ENCODE measurements around the gene CENPT.

CENPT gene

DNA sequence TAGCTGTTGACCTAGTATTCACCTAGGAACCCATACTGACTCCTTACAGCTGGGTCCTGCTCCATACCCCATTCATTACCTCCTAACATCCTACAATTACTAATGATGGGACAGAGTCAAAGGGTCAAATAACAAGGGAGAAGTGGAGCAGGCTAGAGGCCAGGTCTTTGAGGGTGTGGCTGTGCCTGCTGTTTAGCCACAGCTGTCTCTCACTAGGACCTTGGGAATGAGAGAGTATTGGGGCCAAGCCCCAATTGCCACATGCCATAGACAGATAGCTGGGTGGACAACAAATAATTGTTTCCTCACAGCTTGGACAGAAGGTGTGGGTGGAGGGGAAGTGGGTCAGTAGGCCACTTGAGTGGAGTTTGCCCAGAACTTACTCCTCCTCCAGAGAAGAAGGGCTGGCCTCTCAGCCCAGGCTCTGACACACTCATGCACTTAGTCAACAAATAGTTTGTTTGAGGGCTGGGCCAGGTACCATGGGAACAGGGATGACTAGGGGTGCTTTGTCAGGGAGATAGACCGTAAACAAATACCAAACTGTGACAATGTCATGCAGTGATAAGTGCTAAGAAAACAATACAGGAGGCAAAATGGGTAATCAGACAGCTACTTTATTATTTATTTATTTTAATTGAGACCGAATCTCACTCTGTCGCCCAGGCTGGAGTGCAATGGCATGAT lies 10.2 kb upstream of the CENPT start:
- Histone ChIP-seq H3K9ac (ENCODE audit: low read depth, low read length, poor library complexity) (no peak overlapping the region), H3K9me3 (replicated peaks in 1 of 2; ENCODE audit: control insufficient read depth in 2 of 2, insufficient read depth in 1 of 2, low read depth in 1 of 2, low read length in 2 of 2) (no peaks in the 10 kb centered on the region), H3K27ac (replicated peaks; ENCODE audit: low read length) (no peak overlapping the region), H3K4me1 (ENCODE audit: control insufficient read depth in 2 of 2, insufficient read depth in 1 of 2, low read depth in 1 of 2, low read length in 2 of 2) (peaks cover 0 to 3% of the 10 kb centered on the region in 2 donors), H3K27me3 (ENCODE audit: control insufficient read depth in 3 of 3, insufficient read depth in 3 of 3, low read depth in 1 of 3, low read length in 3 of 3) (no peaks in the 10 kb centered on the region), H3K4me2 (ENCODE audit: insufficient read depth, low read length, poor library complexity, severe bottlenecking) (no peak overlapping the region), H3K23ac (ENCODE audit: low read depth, low read length, poor library complexity) (no peak overlapping the region), H3K79me1 (ENCODE audit: low read depth, low read length) (peaks cover 24% of the 10 kb centered on the region), H2AFZ (ENCODE audit: low read length) (no peak overlapping the region), H2BK5ac (ENCODE audit: low read length) (no peak overlapping the region), H3K4me3 (ENCODE audit: low read length in 2 of 2) (no peak overlapping the region), H2BK12ac (ENCODE audit: low read length) (no peak overlapping the region), H3K14ac (ENCODE audit: low read length) (no peak overlapping the region), H3K18ac (ENCODE audit: low read length) (no peak overlapping the region), H3K36me3 (replicated peaks in 1 of 2; ENCODE audit: control insufficient read depth in 2 of 2, insufficient read depth in 2 of 2, low read length in 2 of 2) (peaks cover 9 to 85% of the 10 kb centered on the region in 2 donors), H2BK120ac (ENCODE audit: low read depth, low read length) (no peak overlapping the region), H4K91ac (ENCODE audit: low read depth, low read length, poor library complexity) (no peak overlapping the region), H2BK15ac (ENCODE audit: low read length) (no peak overlapping the region), H3K4ac (ENCODE audit: low read length) (no peak overlapping the region), H4K8ac (ENCODE audit: low read depth, low read length) (no peak overlapping the region), H2AK5ac (ENCODE audit: low read depth, low read length) (no peak overlapping the region)
- no CpG with 5 or more reads among the region's 3 CpGs for WGBS, 2 donors (ENCODE audit: extremely low coverage in 2 of 2, insufficient read length in 2 of 2, insufficient replicate concordance in 1 of 2)
- DNase-seq (ENCODE audit: low spot score) = no peak

DNA sequence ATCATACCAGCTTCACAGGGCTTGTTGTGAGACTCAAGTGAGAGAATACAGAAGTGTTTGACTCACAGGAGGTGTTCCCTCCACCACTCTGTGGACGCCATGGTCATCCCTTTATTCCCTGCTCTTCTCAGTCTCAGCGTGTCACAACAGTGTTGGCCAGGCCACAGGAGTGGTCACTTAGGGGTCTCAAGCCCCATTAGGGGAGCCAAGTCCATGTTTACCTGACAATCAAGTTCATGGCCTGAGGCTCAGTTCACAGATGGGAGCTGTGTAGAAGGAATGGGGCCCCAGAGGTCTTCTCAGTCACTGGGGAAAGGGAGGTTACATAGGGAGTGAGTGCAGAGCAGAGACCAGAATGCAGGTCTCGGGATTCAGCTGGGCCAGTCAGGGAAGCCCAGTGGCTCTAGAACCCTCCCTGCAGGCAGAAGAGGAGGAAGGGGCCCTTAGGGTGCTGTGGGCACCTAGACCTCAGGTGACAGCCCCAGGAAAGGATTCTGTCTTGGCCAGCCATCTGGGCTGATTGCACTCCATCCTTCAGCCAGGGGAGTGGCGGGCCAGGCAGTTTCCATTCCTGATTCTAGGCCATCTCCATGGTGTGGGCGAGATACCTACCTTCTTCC lies 9.5 kb upstream of the CENPT start:
- peaks cover 23% of the 10 kb centered on the region for H3K79me1 ChIP-seq (ENCODE audit: low read depth, low read length)
- H3K4me2 ChIP-seq (ENCODE audit: insufficient read depth, low read length, poor library complexity, severe bottlenecking) = no peak overlapping the region
- H2BK120ac ChIP-seq (ENCODE audit: low read depth, low read length) = no peak overlapping the region
- no peaks in the 10 kb centered on the region for H3K9me3 ChIP-seq (replicated peaks in 1 of 2; ENCODE audit: control insufficient read depth in 2 of 2, insufficient read depth in 1 of 2, low read depth in 1 of 2, low read length in 2 of 2)
- H3K18ac ChIP-seq (ENCODE audit: low read length) = no peak overlapping the region
- H3K9ac ChIP-seq (ENCODE audit: low read depth, low read length, poor library complexity) = no peak overlapping the region
- H2BK12ac ChIP-seq (ENCODE audit: low read length) = no peak overlapping the region
- no peak overlapping the region for H2AFZ ChIP-seq (ENCODE audit: low read length)
- H4K8ac ChIP-seq (ENCODE audit: low read depth, low read length) = no peak overlapping the region
- no peak overlapping the region for H3K14ac ChIP-seq (ENCODE audit: low read length)
- no peak overlapping the region for H3K4ac ChIP-seq (ENCODE audit: low read length)
- H3K27ac ChIP-seq (replicated peaks; ENCODE audit: low read length) = no peak overlapping the region
- peaks cover 8 to 82% of the 10 kb centered on the region in 2 donors for H3K36me3 ChIP-seq (replicated peaks in 1 of 2; ENCODE audit: control insufficient read depth in 2 of 2, insufficient read depth in 2 of 2, low read length in 2 of 2)
- no peak overlapping the region for H2BK15ac ChIP-seq (ENCODE audit: low read length)
- H2BK5ac ChIP-seq (ENCODE audit: low read length) = no peak overlapping the region
- no CpG with 5 or more reads among the region's 5 CpGs for WGBS, 2 donors (ENCODE audit: extremely low coverage in 2 of 2, insufficient read length in 2 of 2, insufficient replicate concordance in 1 of 2)
- H3K4me3 ChIP-seq (ENCODE audit: low read length in 2 of 2) = no peak overlapping the region
- no peaks in the 10 kb centered on the region for H3K27me3 ChIP-seq (ENCODE audit: control insufficient read depth in 3 of 3, insufficient read depth in 3 of 3, low read depth in 1 of 3, low read length in 3 of 3)
- peaks cover 0 to 3% of the 10 kb centered on the region in 2 donors for H3K4me1 ChIP-seq (ENCODE audit: control insufficient read depth in 2 of 2, insufficient read depth in 1 of 2, low read depth in 1 of 2, low read length in 2 of 2)
- no peak overlapping the region for H3K23ac ChIP-seq (ENCODE audit: low read depth, low read length, poor library complexity)
- H2AK5ac ChIP-seq (ENCODE audit: low read depth, low read length) = no peak overlapping the region
- H4K91ac ChIP-seq (ENCODE audit: low read depth, low read length, poor library complexity) = no peak overlapping the region
- no peak for DNase-seq (ENCODE audit: low spot score)

DNA sequence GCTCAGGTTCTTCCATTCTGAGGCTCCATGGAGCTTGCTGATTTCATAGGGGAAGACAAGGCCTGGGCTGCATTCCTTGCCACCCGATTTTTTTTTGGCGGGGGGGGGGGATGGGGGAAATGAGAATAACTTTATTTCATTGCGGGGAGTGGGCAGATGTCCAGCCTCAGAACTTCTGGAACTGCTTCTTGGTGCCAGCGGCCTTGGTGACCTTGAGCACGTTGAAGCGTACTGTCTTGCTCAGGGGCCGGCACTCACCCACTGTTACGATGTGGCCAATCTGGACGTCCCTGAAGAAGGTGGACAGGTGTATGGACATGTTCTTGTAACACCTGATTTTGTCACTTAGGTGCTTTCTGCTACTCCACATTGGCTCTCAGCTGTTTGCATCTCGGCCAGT lies 8.3 kb upstream of the CENPT start:
- H2BK12ac ChIP-seq (ENCODE audit: low read length) = no peak overlapping the region
- no peak overlapping the region for H2AFZ ChIP-seq (ENCODE audit: low read length)
- no peak overlapping the region for H2BK5ac ChIP-seq (ENCODE audit: low read length)
- no peak overlapping the region for H3K14ac ChIP-seq (ENCODE audit: low read length)
- peaks cover 5 to 76% of the 10 kb centered on the region in 2 donors for H3K36me3 ChIP-seq (replicated peaks in 1 of 2; ENCODE audit: control insufficient read depth in 2 of 2, insufficient read depth in 2 of 2, low read length in 2 of 2)
- H4K8ac ChIP-seq (ENCODE audit: low read depth, low read length) = no peak overlapping the region
- no peak overlapping the region for H3K27ac ChIP-seq (replicated peaks; ENCODE audit: low read length)
- no peak overlapping the region for H3K18ac ChIP-seq (ENCODE audit: low read length)
- no peak overlapping the region for H4K91ac ChIP-seq (ENCODE audit: low read depth, low read length, poor library complexity)
- H3K9me3 ChIP-seq (replicated peaks in 1 of 2; ENCODE audit: control insufficient read depth in 2 of 2, insufficient read depth in 1 of 2, low read depth in 1 of 2, low read length in 2 of 2) = no peaks in the 10 kb centered on the region
- H3K9ac ChIP-seq (ENCODE audit: low read depth, low read length, poor library complexity) = no peak overlapping the region
- H3K4me2 ChIP-seq (ENCODE audit: insufficient read depth, low read length, poor library complexity, severe bottlenecking) = no peak overlapping the region
- no peak overlapping the region for H3K23ac ChIP-seq (ENCODE audit: low read depth, low read length, poor library complexity)
- DNase-seq (ENCODE audit: low spot score) = no peak
- H3K27me3 ChIP-seq (ENCODE audit: control insufficient read depth in 3 of 3, insufficient read depth in 3 of 3, low read depth in 1 of 3, low read length in 3 of 3) = no peaks in the 10 kb centered on the region
- no peak overlapping the region for H2AK5ac ChIP-seq (ENCODE audit: low read depth, low read length)
- peaks cover 0 to 3% of the 10 kb centered on the region in 2 donors for H3K4me1 ChIP-seq (ENCODE audit: control insufficient read depth in 2 of 2, insufficient read depth in 1 of 2, low read depth in 1 of 2, low read length in 2 of 2)
- no peak overlapping the region for H2BK15ac ChIP-seq (ENCODE audit: low read length)
- WGBS, 2 donors (ENCODE audit: extremely low coverage in 2 of 2, insufficient read length in 2 of 2, insufficient replicate concordance in 1 of 2) = no CpG with 5 or more reads among the region's 10 CpGs
- no peak overlapping the region for H2BK120ac ChIP-seq (ENCODE audit: low read depth, low read length)
- H3K79me1 ChIP-seq (ENCODE audit: low read depth, low read length) = peaks cover 16% of the 10 kb centered on the region
- no peak overlapping the region for H3K4ac ChIP-seq (ENCODE audit: low read length)
- no peak overlapping the region for H3K4me3 ChIP-seq (ENCODE audit: low read length in 2 of 2)

DNA sequence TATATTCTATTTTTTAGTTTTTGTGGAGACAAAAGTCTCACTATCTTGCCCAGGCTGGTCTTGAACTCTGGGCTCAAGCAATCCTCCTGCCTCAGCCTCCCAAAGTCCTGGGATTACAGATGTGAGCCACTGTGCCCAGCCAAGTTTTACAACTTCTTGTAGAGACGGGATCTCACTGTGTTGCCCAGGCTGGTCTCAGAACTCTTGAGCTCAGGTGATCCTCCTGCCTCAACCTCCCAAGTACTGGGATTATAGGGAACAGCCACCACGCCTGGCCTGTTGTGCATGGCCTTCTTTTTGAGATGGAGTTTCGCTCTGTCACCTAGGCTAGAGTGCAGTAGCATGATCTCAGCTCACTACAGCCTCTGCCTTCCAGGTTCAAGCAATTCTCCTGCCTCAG lies 6.2 kb upstream of the CENPT start:
- H2BK12ac ChIP-seq (ENCODE audit: low read length) = no peak overlapping the region
- no peak overlapping the region for H2BK5ac ChIP-seq (ENCODE audit: low read length)
- peaks cover 0 to 3% of the 10 kb centered on the region in 2 donors for H3K4me1 ChIP-seq (ENCODE audit: control insufficient read depth in 2 of 2, insufficient read depth in 1 of 2, low read depth in 1 of 2, low read length in 2 of 2)
- H2BK15ac ChIP-seq (ENCODE audit: low read length) = no peak overlapping the region
- no peak overlapping the region for H2BK120ac ChIP-seq (ENCODE audit: low read depth, low read length)
- H3K18ac ChIP-seq (ENCODE audit: low read length) = no peak overlapping the region
- H2AFZ ChIP-seq (ENCODE audit: low read length) = no peak overlapping the region
- no peak overlapping the region for H3K4me3 ChIP-seq (ENCODE audit: low read length in 2 of 2)
- H4K91ac ChIP-seq (ENCODE audit: low read depth, low read length, poor library complexity) = no peak overlapping the region
- H4K8ac ChIP-seq (ENCODE audit: low read depth, low read length) = no peak overlapping the region
- no CpG with 5 or more reads among the region's 3 CpGs for WGBS, 2 donors (ENCODE audit: extremely low coverage in 2 of 2, insufficient read length in 2 of 2, insufficient replicate concordance in 1 of 2)
- H3K14ac ChIP-seq (ENCODE audit: low read length) = no peak overlapping the region
- peaks cover 2 to 74% of the 10 kb centered on the region in 2 donors for H3K36me3 ChIP-seq (replicated peaks in 1 of 2; ENCODE audit: control insufficient read depth in 2 of 2, insufficient read depth in 2 of 2, low read length in 2 of 2)
- H3K4ac ChIP-seq (ENCODE audit: low read length) = no peak overlapping the region
- no peaks in the 10 kb centered on the region for H3K9me3 ChIP-seq (replicated peaks in 1 of 2; ENCODE audit: control insufficient read depth in 2 of 2, insufficient read depth in 1 of 2, low read depth in 1 of 2, low read length in 2 of 2)
- H3K23ac ChIP-seq (ENCODE audit: low read depth, low read length, poor library complexity) = no peak overlapping the region
- no peak overlapping the region for H3K4me2 ChIP-seq (ENCODE audit: insufficient read depth, low read length, poor library complexity, severe bottlenecking)
- no peak for DNase-seq (ENCODE audit: low spot score)
- no peaks in the 10 kb centered on the region for H3K27me3 ChIP-seq (ENCODE audit: control insufficient read depth in 3 of 3, insufficient read depth in 3 of 3, low read depth in 1 of 3, low read length in 3 of 3)
- H3K9ac ChIP-seq (ENCODE audit: low read depth, low read length, poor library complexity) = no peak overlapping the region
- peaks cover 13% of the 10 kb centered on the region for H3K79me1 ChIP-seq (ENCODE audit: low read depth, low read length)
- H2AK5ac ChIP-seq (ENCODE audit: low read depth, low read length) = no peak overlapping the region
- no peak overlapping the region for H3K27ac ChIP-seq (replicated peaks; ENCODE audit: low read length)

Measured in neuronal stem cell (in vitro differentiated cells).